SW480 (cell line): Measurements from ENCODE around the gene TAAR8.
"Not testable (repeated sequence)": the region's sequence is repeated elsewhere in the genome, so short reads cannot be mapped to it uniquely, and the experiment has no call there.

Experiments used
- DNase-seq: peaks from one replicate; pipeline ENCODE4 v3.0.0-alpha.2; 2016; ENCODE audit warnings: low spot score

The TAAR8 gene

DNA sequence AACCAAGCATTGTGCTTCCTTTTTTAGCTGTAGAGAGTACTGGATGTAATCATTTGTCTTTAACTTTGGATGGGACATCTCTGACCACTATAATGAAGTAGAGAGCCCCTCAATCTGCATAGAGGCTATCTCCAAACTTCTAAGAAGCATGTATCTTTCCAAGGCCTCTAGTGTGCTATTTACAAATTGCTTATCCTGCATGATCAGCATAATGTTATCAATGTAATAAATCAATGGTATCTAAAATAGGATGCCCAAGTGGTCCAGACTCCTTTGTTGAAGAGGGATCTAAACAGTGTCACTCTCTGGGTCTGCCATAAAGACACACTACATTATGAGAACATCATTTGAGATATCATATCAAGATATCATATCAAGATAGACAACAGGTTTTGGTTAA, 7.6 kb upstream of the TAAR8 start:
- DNase-seq: no peak

DNA sequence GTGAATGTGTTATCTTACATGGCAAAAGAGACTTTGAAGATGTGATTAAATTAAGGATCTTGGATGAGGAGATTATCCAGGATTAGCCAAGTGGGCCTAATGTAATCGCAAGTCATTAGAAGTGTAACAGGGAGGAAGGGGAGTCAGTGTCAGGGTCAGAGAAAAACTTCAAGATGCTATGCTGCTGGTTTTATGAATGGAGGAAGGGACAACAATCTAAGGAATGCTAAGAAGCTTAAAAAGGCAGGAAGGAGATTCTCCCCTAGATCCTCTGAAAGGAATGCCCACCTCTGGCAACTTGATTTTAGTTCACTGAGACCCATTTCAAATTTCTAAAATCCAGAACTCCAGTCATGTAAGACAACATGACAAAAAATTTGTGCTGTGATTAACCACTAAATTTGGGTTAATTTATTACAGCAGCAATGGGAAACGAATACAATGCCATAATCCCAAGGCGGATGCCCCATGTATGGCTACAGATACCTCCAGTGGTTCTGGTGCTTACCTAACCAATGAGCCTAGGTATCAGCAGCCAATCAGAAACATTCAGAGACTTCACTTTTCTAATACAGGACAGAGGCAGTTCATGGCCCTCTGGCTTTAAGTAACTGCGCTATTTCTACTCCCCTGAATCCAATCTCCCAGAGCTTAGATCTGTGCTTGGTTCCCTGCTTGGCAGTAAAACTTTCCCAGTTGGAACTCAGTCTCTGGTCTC, 3.6 kb upstream of the TAAR8 start:
- no peak for DNase-seq

DNA sequence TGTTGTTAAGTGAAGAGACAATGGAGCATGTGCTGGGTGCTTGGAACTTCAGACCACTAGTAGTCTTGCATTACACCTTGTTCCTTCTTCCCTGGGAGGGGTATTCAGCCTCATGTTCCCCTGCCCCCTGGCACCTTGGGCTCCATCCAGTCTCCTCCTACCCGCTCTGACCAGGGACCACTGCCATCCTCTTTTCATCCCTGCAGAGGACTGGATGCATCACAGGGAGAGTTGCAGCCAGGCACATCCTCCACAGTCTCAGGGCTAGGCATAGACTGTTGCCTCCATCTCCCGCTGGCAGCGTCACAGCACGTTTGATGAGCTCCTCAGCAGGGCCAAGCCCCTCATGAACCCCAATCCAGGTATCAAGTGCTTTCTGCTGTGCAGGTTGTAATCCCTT, 1.3 kb upstream of the TAAR8 start:
- DNase-seq: no peak

DNA sequence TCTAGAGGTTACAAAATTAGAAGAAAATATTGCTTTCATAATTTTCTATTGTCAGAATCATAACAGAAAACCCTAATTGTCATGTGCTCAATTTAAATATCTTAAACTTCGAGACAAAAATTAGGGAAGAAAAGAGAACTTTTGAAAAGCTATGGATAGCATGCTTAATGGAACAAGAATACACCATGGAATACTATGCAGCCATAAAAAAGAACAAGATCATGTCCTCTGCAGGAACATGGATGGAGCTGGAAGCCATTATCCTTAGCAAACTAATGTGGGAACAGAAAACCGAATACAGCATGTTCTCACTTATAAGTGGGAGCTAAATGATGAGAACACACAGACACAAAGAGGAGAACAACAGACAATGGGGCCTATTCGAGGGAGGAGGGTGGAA, 7.6 kb downstream of the TAAR8 start:
- DNase-seq: not testable (repeated sequence)

DNA sequence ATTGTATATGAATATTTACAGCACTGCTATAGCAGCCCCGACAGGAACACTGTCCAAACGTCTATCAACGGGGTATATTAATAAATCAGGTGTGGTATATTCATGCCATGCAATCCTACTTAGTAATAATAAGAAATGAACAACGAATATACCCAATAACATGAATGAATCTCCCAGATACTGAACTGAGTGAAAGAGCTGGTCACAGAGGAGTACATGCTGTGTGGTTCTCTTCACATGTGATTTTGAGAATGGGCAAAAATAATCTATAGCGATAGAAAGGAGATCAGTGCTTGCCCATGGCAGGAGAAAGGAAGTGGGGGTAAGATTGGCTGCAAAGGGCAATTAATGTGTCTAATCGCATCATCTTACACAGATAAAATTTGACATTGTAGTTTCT, 13.9 kb downstream of the TAAR8 start:
- DNase-seq: no peak

DNA sequence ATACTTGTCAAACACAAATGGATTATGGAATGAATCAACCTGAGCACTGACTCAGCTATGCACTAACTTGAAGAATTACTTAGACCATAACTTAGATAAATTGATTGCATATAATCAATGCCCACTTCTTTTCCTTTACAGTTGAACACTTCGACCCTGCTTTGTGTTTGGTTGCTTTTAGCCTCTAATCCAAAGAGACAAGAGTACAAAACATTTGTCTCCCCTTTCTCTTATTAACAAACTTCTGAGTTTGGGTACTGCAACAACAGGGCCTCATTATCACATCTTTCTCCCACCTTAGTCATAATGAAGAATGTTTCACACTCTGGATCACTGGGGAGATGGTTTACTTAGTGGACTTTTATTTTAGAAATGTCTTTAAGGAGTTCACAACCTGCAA, 15.1 kb downstream of the TAAR8 start:
- no peak for DNase-seq

DNA sequence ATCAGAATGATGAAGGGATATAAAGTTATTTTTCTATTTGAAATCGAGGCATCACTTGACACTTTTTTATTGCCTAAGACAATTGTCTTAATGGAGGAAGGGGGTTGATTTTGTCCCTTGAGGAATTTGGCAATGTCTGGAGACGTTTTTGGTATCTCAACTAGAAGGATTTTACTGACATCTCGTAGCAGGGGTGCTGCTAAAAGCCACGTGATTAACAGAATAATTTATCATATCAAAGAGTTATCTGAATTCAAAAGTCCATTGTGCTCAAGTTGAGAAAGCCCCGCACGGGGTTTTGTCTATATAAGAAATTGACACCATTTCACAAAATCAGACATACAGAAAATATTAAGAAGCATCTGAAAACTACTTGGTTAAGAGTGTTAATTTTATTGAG, 16.1 kb downstream of the TAAR8 start:
- DNase-seq: no peak

DNA sequence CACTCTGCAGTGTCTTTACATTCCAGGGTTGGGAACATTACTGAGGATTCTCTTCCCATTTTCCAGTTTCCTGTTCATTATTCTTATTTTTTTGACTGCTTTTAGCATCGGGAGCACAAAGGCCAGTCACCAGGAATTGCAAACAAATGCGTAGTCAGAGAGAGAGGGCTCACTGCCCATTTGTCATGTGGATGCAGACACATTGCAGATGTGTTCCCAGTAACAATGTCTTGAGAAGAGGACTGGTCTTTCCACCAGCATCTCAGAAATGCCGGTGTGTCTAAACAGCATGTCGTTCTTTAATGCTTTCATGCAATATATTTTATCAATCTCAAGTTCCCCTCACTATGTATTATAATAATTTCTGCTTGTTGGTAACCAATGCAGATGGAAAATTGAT, 16.7 kb downstream of the TAAR8 start:
- DNase-seq: no peak

DNA sequence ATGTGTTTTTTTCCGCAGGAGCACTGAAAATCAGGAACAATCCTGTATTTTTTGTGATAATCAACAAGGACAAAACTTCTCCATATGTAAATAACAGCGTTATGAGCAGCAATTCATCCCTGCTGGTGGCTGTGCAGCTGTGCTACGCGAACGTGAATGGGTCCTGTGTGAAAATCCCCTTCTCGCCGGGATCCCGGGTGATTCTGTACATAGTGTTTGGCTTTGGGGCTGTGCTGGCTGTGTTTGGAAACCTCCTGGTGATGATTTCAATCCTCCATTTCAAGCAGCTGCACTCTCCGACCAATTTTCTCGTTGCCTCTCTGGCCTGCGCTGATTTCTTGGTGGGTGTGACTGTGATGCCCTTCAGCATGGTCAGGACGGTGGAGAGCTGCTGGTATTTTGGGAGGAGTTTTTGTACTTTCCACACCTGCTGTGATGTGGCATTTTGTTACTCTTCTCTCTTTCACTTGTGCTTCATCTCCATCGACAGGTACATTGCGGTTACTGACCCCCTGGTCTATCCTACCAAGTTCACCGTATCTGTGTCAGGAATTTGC, 17.8 kb downstream of the TAAR8 start, which contains the start of gene TAAR6:
TAAR6 (plus strand) TSS at position 102 of the 557 bp plus-strand sequence; CDS start at position 102, 0 bp downstream.
- DNase-seq: no peak

DNA sequence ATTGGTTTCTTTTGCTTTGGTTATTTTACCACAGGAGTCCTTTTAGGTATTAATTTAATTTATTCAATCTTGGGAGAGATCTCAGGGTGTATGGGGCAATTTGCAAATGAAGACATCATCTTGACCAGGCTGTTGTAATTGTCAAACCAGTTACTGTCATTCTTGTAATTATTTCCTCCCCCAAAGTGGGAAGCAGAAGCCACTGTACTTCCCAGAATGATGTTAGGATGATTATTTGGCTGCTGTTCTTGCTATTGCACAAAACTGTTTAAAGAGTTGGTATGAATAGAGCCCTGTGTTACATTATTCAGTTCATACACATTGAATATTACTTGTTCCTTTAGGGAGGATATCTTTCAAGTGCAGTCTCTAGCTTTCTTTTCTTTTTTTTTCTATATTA, 19.3 kb downstream of the TAAR8 start:
- DNase-seq: no peak

DNA sequence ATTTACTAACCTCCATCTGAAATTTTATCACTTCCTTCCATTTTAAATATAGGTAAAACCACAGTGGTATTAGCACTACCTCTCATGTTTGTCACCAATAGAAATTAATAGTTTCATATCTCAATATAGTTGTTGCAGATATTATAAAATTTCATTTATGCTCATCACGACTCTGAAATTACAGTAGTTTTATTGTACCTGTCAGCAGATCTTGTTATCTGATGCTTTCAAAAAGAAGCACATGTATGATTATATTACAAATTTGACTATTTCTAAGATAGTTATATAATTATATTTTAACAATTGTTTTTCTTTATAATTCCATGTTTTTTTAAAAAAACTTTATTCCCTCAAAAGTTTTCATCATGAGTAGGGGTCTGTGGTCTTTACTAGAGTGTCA, 32.2 kb downstream of the TAAR8 start:
- no peak for DNase-seq

DNA sequence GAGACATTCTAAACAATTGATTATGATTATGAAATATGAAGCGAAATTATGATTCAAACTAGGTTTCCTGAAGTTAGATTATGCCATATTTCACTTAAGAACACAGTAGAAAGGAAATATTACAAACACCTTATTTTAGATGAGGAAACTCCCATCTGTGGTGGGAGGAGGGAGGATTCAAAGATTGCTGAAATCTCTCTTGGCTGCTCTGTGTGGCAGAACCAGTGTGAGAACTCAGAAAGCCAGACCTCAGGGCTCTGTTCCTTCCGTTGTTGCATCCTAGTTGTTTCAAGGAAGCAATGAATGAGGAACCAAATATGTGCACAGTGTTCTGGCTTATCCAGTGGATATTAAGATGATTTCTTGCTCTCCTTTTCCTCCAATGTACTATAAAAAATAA, 35.0 kb downstream of the TAAR8 start:
- no peak for DNase-seq

DNA sequence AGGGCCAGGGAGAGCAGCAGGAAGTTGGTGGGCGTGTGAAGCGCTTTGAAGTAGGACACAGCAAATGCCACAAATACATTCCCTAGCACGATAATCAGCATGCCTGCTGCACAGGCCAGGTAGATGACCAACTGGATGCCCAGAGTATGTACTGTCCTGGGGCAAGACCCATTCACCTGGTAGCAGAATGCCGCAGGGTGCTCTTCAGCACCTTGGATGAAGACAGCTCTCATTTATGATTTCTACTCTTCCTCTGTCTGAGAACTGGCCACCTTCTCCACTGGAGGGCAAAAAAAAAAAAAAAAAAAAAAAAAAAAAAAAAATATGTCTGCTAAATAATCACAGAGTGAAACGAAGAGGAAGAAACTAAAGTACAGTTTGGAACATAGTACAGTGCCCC, 37.0 kb downstream of the TAAR8 start, which contains the start of gene TAAR5:
TAAR5 (minus strand) TSS at position 288 of the 400 bp plus-strand sequence; CDS start at position 233, 55 bp downstream.
- DNase-seq: no peak

DNA sequence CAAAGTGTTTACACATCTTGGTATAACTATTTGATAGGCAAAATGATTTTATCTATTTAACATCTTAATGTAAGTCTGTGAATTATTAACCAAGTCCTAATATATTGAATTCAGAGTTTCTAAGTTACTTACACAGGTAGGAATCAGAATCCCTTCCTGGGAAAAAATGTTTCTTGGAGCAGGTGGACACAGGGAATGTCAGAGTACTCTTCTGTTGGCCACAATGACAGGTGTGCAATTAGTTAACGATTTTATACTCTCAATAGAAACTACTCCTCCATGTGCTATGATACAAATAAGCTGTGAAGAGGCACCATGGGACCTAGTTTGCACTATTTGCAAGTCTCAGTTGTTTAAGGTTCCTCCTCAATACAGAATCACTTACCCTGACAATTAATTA, 37.9 kb downstream of the TAAR8 start:
- DNase-seq: no peak

DNA sequence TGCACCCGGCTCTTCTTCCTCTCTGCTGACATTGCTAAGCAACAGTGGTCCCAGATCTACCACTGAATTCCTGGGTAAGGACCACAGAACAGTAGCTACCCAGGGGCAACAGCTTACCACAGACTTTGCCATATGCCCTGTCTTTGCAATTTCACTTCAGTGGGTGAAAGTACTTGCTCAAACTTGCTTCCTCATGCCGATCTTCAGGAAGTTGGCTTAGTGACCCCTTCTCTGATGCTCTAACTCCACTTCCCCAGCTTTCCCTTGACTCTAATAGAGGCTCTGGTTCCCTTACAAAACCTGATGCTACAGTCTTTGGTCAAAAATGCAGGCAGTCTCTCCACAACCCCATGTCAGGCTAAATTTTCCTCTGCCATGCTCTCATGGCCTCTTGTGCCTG, 40.4 kb downstream of the TAAR8 start:
- no peak for DNase-seq

DNA sequence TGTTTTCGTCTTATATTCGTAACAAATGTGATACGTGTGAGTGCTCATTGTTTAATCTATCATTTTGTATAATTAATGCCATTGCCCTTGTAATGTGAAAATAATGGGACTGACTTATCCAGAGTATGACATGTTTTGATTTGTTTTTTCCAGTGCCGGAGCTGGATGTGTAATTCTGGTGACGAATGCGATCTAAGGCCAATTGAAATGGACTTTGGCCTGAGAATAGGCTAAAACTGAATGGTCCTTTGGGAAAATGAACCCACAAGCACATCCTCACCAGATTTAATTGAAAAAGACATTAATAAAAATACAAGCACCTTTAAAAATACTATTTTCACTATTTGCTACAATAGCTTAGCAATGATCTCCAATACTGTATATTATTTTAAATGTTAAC, 43.7 kb downstream of the TAAR8 start:
- no peak for DNase-seq

DNA sequence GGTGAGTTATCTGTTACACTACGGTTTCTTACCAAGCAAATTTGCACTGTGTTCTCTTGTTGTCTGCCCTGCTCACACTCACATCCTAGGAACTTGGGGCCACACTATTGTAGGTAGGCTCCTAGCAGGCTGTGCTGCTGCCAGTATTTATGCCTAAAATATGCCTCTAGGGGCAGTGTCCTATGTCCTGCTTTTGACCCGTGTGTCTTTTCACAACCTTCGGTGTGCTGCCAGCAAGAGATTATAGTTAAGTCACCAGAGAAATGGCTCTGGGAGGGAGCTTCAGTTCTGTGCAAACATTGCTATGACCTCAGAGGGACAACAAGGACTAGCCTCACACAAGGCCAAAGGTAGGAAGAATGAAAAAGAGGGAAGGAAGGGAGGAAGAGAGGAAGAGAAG, 46.0 kb downstream of the TAAR8 start:
- DNase-seq: peak; percentile 29

DNA sequence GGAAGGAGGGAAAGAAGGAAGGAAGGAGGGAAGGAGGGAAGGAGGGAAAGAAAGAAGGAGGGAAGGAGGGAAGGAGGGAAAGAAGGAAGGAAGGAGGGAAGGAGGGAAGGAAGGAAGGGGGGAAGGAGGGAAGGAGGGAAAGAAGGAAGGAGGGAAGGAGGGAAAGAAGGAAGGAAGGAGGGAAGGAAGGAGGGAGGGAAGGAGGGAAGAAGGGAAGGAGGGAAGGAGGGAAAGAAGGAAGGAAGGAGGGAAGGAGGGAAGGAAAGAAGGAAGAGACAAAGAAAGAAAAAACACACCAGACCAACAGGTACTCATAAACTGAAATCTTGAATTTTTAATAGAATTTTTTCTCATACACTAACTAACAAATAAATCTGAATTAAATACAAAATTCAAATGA, 48.4 kb downstream of the TAAR8 start:
- not testable (repeated sequence) for DNase-seq
